ENCODE results near the gene LHX5. TPM values are rescaled to one million over a fixed set of nuclear protein-coding genes. Genes with fewer than 3 reads are reported as not detected.
A peak's percentile ranks its signal among the peaks of the same experiment; 100 is the strongest.

LHX5 gene
- polyA plus RNA-seq, 3 donors from 2014 or later, result not detected

- Mint-ChIP-seq H3K27ac (no peak overlapping the region), H3K27me3 (ENCODE audit: low read depth in 3 of 3) (peaks cover 12 to 26% (median 17%) of the 10 kb centered on the region in 3 donors), H3K4me3 (peak overlapping the region in 1 of 5 donors; percentile 60), H3K9me3 (no peaks in the 10 kb centered on the region), H3K4me1 (peaks cover 13 to 20% of the 10 kb centered on the region in 2 donors), H3K36me3 (peaks cover 4% of the 10 kb centered on the region in 3 donors)
- DNase-seq, result no peak
These were observed 5.1 kb downstream of the LHX5 start for GRCh38 chr12:113466454-113467141.

GRCh38 chr12:113465808-113466453, 5.7 kb downstream of the LHX5 start:
- peaks cover 14 to 26% (median 17%) of the 10 kb centered on the region in 3 donors for H3K27me3 Mint-ChIP-seq (ENCODE audit: low read depth in 3 of 3)
- peak overlapping the region in 1 of 5 donors; percentile 40 for H3K4me3 Mint-ChIP-seq
- peaks cover 13 to 22% of the 10 kb centered on the region in 2 donors for H3K4me1 Mint-ChIP-seq
- DNase-seq, result no peak
- H3K36me3 Mint-ChIP-seq, result peaks cover 4% of the 10 kb centered on the region in 3 donors
- H3K9me3 Mint-ChIP-seq, result no peaks in the 10 kb centered on the region
- H3K27ac Mint-ChIP-seq, result no peak overlapping the region

- Mint-ChIP-seq H3K27me3 (ENCODE audit: low read depth in 3 of 3) (peaks cover 16 to 26% (median 17%) of the 10 kb centered on the region in 3 donors), H3K9me3 (no peaks in the 10 kb centered on the region), H3K27ac (no peak overlapping the region), H3K4me3 (peak overlapping the region in 1 of 5 donors; percentile 14), H3K36me3 (peaks cover 4% of the 10 kb centered on the region in 3 donors), H3K4me1 (peaks cover 13 to 22% of the 10 kb centered on the region in 2 donors)
- DNase-seq, result no peak
These were observed 6.6 kb downstream of the LHX5 start for GRCh38 chr12:113464852-113465719.

- Mint-ChIP-seq H3K4me3 (no peak overlapping the region), H3K27ac (no peak overlapping the region), H3K36me3 (peaks cover 4% of the 10 kb centered on the region in 3 donors), H3K27me3 (ENCODE audit: low read depth in 3 of 3) (peaks cover 16 to 26% (median 17%) of the 10 kb centered on the region in 3 donors), H3K9me3 (no peaks in the 10 kb centered on the region), H3K4me1 (peaks cover 13 to 22% of the 10 kb centered on the region in 2 donors)
- no peak for DNase-seq
These were observed 7.3 kb downstream of the LHX5 start for GRCh38 chr12:113464452-113464775.

GRCh38 chr12:113463746-113464451, 7.8 kb downstream of the LHX5 start:
- H3K9me3 Mint-ChIP-seq, result no peaks in the 10 kb centered on the region
- H3K36me3 Mint-ChIP-seq, result peaks cover 4% of the 10 kb centered on the region in 3 donors
- H3K4me1 Mint-ChIP-seq, result peaks cover 13 to 22% of the 10 kb centered on the region in 2 donors
- H3K4me3 Mint-ChIP-seq, result peak overlapping the region; percentile 29 to 65 (median 44)
- no peak for DNase-seq
- no peak overlapping the region for H3K27ac Mint-ChIP-seq
- peaks cover 17 to 26% (median 18%) of the 10 kb centered on the region in 3 donors for H3K27me3 Mint-ChIP-seq (ENCODE audit: low read depth in 3 of 3)

GRCh38 chr12:113462998-113463745, 8.5 kb downstream of the LHX5 start:
- peaks cover 13 to 22% of the 10 kb centered on the region in 2 donors for H3K4me1 Mint-ChIP-seq
- peaks cover 4% of the 10 kb centered on the region in 3 donors for H3K36me3 Mint-ChIP-seq
- H3K27ac Mint-ChIP-seq, result no peak overlapping the region
- no peak for DNase-seq
- peak overlapping the region in 4 of 5 donors; percentile 29 to 89 (median 56) for H3K4me3 Mint-ChIP-seq
- H3K9me3 Mint-ChIP-seq, result no peaks in the 10 kb centered on the region
- H3K27me3 Mint-ChIP-seq (ENCODE audit: low read depth in 3 of 3), result peaks cover 16 to 31% (median 18%) of the 10 kb centered on the region in 3 donors

GRCh38 chr12:113462117-113462774, 9.4 kb downstream of the LHX5 start:
- peaks cover 17 to 31% (median 18%) of the 10 kb centered on the region in 3 donors for H3K27me3 Mint-ChIP-seq (ENCODE audit: low read depth in 3 of 3)
- H3K4me3 Mint-ChIP-seq, result peak overlapping the region; percentile 84 to 91 (median 87)
- peak overlapping the region in 1 of 6 donors; percentile 54 for H3K27ac Mint-ChIP-seq
- no peaks in the 10 kb centered on the region for H3K9me3 Mint-ChIP-seq
- H3K36me3 Mint-ChIP-seq, result peaks cover 4% of the 10 kb centered on the region in 3 donors
- DNase-seq, result peak; percentile 34 to 56 (median 48)
- H3K4me1 Mint-ChIP-seq, result peaks cover 13 to 22% of the 10 kb centered on the region in 2 donors

- DNase-seq, result no peak
- Mint-ChIP-seq H3K4me1 (peaks cover 12 to 22% of the 10 kb centered on the region in 2 donors), H3K27me3 (ENCODE audit: low read depth in 3 of 3) (peaks cover 16 to 28% (median 16%) of the 10 kb centered on the region in 3 donors), H3K36me3 (peaks cover 4% of the 10 kb centered on the region in 3 donors), H3K27ac (no peak overlapping the region), H3K9me3 (no peaks in the 10 kb centered on the region), H3K4me3 (peak overlapping the region in 3 of 5 donors; percentile 42 to 91 (median 84))
These were observed 10.0 kb downstream of the LHX5 start for GRCh38 chr12:113461666-113462065.

GRCh38 chr12:113459981-113460380, 11.7 kb downstream of the LHX5 start:
- peaks cover 12 to 28% (median 13%) of the 10 kb centered on the region in 3 donors for H3K27me3 Mint-ChIP-seq (ENCODE audit: low read depth in 3 of 3)
- no peak overlapping the region for H3K4me3 Mint-ChIP-seq
- H3K4me1 Mint-ChIP-seq, result peaks cover 12 to 22% of the 10 kb centered on the region in 2 donors
- H3K27ac Mint-ChIP-seq, result no peak overlapping the region
- no peaks in the 10 kb centered on the region for H3K9me3 Mint-ChIP-seq
- H3K36me3 Mint-ChIP-seq, result peaks cover 4% of the 10 kb centered on the region in 3 donors
- no peak for DNase-seq

GRCh38 chr12:113457710-113458109, 14.0 kb downstream of the LHX5 start:
- DNase-seq, result no peak
- H3K9me3 Mint-ChIP-seq, result no peaks in the 10 kb centered on the region
- H3K36me3 Mint-ChIP-seq, result no peaks in the 10 kb centered on the region
- H3K4me3 Mint-ChIP-seq, result no peak overlapping the region
- H3K4me1 Mint-ChIP-seq, result peaks cover 5 to 14% of the 10 kb centered on the region in 2 donors
- H3K27me3 Mint-ChIP-seq (ENCODE audit: low read depth in 3 of 3), result peaks cover 8 to 19% (median 11%) of the 10 kb centered on the region in 3 donors
- H3K27ac Mint-ChIP-seq, result no peak overlapping the region

- no peak for DNase-seq
- H3K27me3 Mint-ChIP-seq (ENCODE audit: low read depth in 3 of 3), result peaks cover 6 to 16% (median 9%) of the 10 kb centered on the region in 3 donors
- no peak overlapping the region for H3K27ac Mint-ChIP-seq
- no peaks in the 10 kb centered on the region for H3K36me3 Mint-ChIP-seq
- peaks cover 3 to 9% of the 10 kb centered on the region in 2 donors for H3K4me1 Mint-ChIP-seq
- no peaks in the 10 kb centered on the region for H3K9me3 Mint-ChIP-seq
- no peak overlapping the region for H3K4me3 Mint-ChIP-seq
These were observed 14.5 kb downstream of the LHX5 start for GRCh38 chr12:113457185-113457584.

GRCh38 chr12:113456761-113457160, 14.9 kb downstream of the LHX5 start:
- H3K9me3 Mint-ChIP-seq, result no peaks in the 10 kb centered on the region
- H3K27me3 Mint-ChIP-seq (ENCODE audit: low read depth in 3 of 3), result peaks cover 5 to 16% (median 9%) of the 10 kb centered on the region in 3 donors
- peaks cover 2 to 4% of the 10 kb centered on the region in 2 donors for H3K4me1 Mint-ChIP-seq
- no peak overlapping the region for H3K4me3 Mint-ChIP-seq
- no peak for DNase-seq
- no peaks in the 10 kb centered on the region for H3K36me3 Mint-ChIP-seq
- no peak overlapping the region for H3K27ac Mint-ChIP-seq

Measured in immature natural killer cell (primary cell).